ENCODE data around the gene EPAS1. TPM values are rescaled to one million over a fixed set of nuclear protein-coding genes. Genes with fewer than 3 reads are reported as not detected.
A peak's percentile ranks its signal among the peaks of the same experiment; 100 is the strongest.

The EPAS1 gene
- total and polyA plus RNA-seq, 2 of the 8 experiments (the other 6 are each of a cell fraction or from before 2014, with no cell fraction given), result 2.0 to 4.9 TPM

- no peak overlapping the region for H3K27ac ChIP-seq (ENCODE audit: low read depth, low read length)
- H3K23me2 ChIP-seq (ENCODE audit: low read depth, low read length), result no peaks in the 10 kb centered on the region
- 79% methylated on average over 8 of the region's 8 CpGs; no CpG with 5 or more reads in 1 of the 2 experiments for WGBS, 2 experiments (ENCODE audit: extremely low coverage in 1 of 2, insufficient coverage in 1 of 2, insufficient read length in 1 of 2, insufficient replicate concordance in 2 of 2, low coverage in 1 of 2, low lambda C conversion rate in 2 of 2, missing lambda C conversion rate in 1 of 2)
- no peak overlapping the region for H2BK5ac ChIP-seq (ENCODE audit: low read depth, low read length)
- no peak for DNase-seq (ENCODE audit: low read depth in 1 of 2, low spot score in 2 of 2)
- no peak overlapping the region for H4K5ac ChIP-seq (ENCODE audit: insufficient read length, low read depth, low read length)
- no peak overlapping the region for H3K4me3 ChIP-seq (ENCODE audit: extremely low read depth in 1 of 4, insufficient read depth in 2 of 4, low read depth in 3 of 4, low read length in 4 of 4)
- H3K4ac ChIP-seq (replicated peaks; ENCODE audit: insufficient read length, low read depth, low read length), result no peak overlapping the region
- no peak for FAIRE-seq
- H4K20me1 ChIP-seq (replicated peaks in 1 of 2; ENCODE audit: control insufficient read depth in 1 of 2, insufficient read depth in 2 of 2, low read length in 2 of 2), result no peaks in the 10 kb centered on the region
- H3K56ac ChIP-seq (replicated peaks; ENCODE audit: insufficient read length, low read depth, low read length), result no peak overlapping the region
- H3K4me1 ChIP-seq (replicated peaks in 1 of 4; ENCODE audit: control insufficient read depth in 3 of 4, insufficient read depth in 4 of 4, low read length in 3 of 4), result peaks cover 0 to 2% (median under 1%) of the 10 kb centered on the region in 4 experiments; a peak in 3 of 7 replicates
- no peaks in the 10 kb centered on the region for H3K36me3 ChIP-seq (ENCODE audit: control insufficient read depth in 2 of 4, insufficient read depth in 4 of 4, low read length in 3 of 4)
- TF ChIP-seq CEBPB (IDR thresholded peaks at IDR 0.05; ENCODE audit: low read depth, low read length) (peak; percentile 31; the same call in 1 of the 2 replicates), CHD2 (IDR thresholded peaks at IDR 0.05; ENCODE audit: low read length) (no peak)
- H3K9me3 ChIP-seq (ENCODE audit: insufficient read depth in 2 of 2, low read depth in 1 of 2, low read length in 1 of 2), result no peaks in the 10 kb centered on the region
- no peak overlapping the region for H3K14ac ChIP-seq (ENCODE audit: insufficient read length)
- CTCF ChIA-PET (ENCODE audit: partially characterized antibody), result interaction anchor here (0.5 to 2.4 kb wide), 11 partner anchors 8 to 1086 kb away, joined by 3 to 14 read pairs (median 4); no protein-coding TSS in a partner anchor
- no peak overlapping the region for H4K8ac ChIP-seq (ENCODE audit: extremely low read depth, insufficient read depth, low read length)
- H2BK12ac ChIP-seq (ENCODE audit: low read depth, low read length), result no peak overlapping the region
- no peak overlapping the region for H2BK20ac ChIP-seq (ENCODE audit: low read length)
- H2AK5ac ChIP-seq (ENCODE audit: low read depth, low read length), result no peak overlapping the region
- H3K79me1 ChIP-seq (ENCODE audit: low read depth, low read length), result no peaks in the 10 kb centered on the region
- no peaks in the 10 kb centered on the region; a peak in 2 of 7 replicates for H3K27me3 ChIP-seq (replicated peaks in 1 of 4; ENCODE audit: control insufficient read depth in 3 of 4, extremely low read depth in 1 of 4, insufficient read depth in 3 of 4, low read length in 3 of 4)
- no peak overlapping the region for H2BK120ac ChIP-seq (replicated peaks; ENCODE audit: low read depth, low read length)
- H3K4me2 ChIP-seq (ENCODE audit: insufficient read depth in 1 of 2, low read depth in 2 of 2, low read length in 2 of 2), result no peak overlapping the region
- no peak overlapping the region for H4K91ac ChIP-seq (replicated peaks; ENCODE audit: insufficient read length, low read length)
- no peak overlapping the region for H3K18ac ChIP-seq (ENCODE audit: extremely low read depth, low read length)
- H3K79me2 ChIP-seq (ENCODE audit: control insufficient read depth in 1 of 2, insufficient read depth in 2 of 2, low read length in 2 of 2), result no peaks in the 10 kb centered on the region
- no peak overlapping the region for H2AFZ ChIP-seq (ENCODE audit: low read length)
- no peak overlapping the region for H3K23ac ChIP-seq (ENCODE audit: insufficient read length)
- no peak overlapping the region for H3K9ac ChIP-seq (replicated peaks in 1 of 4; ENCODE audit: extremely low read depth in 1 of 4, low read depth in 3 of 4, low read length in 3 of 4)
- no peak overlapping the region for H2BK15ac ChIP-seq (ENCODE audit: low read length)
- POLR2A ChIA-PET (ENCODE audit: partially characterized antibody), result no interaction called here
Observed at GRCh38 chr2:46326231-46326980, 29.2 kb downstream of the EPAS1 start.
